Fibroblast of villous mesenchyme (primary cell): ENCODE data around the gene RPUSD1. TPM values are rescaled to one million over a fixed set of nuclear protein-coding genes. Genes with fewer than 3 reads are reported as not detected.
"Not testable (repeated sequence)": the region's sequence is repeated elsewhere in the genome, so short reads cannot be mapped to it uniquely, and the experiment has no call there.

Source experiments
- DNase-seq: peaks from one replicate; pipeline ENCODE4 v3.0.0-alpha.2; 2010; ENCODE audit warnings: low read depth
- H3K4me3 ChIP-seq: 2 replicates; pipeline ENCODE4 v1.5.1; 2011; ENCODE audit warnings: low read depth, mild to moderate bottlenecking, low read length
- total RNA-seq: library from RNA; depleted of rRNA; stranded (reverse); fragments of >200 nt; gene quantifications from 2 replicates; pipeline ENCODE4 v1.2.3, GENCODE V29; 2012
- TF ChIP-seq, protein P1 (sequence below): IDR thresholded peaks from 2 replicates; pipeline ENCODE4 v1.5.1; 2012; ENCODE audit warnings: low read depth, mild to moderate bottlenecking, low read length; ENCODE audit not compliant: insufficient read depth

The RPUSD1 gene
- total RNA-seq, 1 donor = 21.2 TPM

GRCh38 chr16:778909-779527 is 9.2 kb downstream of the RPUSD1 start:
- H3K4me3 ChIP-seq = no peak overlapping the region
- TF ChIP-seq, protein P1, sequence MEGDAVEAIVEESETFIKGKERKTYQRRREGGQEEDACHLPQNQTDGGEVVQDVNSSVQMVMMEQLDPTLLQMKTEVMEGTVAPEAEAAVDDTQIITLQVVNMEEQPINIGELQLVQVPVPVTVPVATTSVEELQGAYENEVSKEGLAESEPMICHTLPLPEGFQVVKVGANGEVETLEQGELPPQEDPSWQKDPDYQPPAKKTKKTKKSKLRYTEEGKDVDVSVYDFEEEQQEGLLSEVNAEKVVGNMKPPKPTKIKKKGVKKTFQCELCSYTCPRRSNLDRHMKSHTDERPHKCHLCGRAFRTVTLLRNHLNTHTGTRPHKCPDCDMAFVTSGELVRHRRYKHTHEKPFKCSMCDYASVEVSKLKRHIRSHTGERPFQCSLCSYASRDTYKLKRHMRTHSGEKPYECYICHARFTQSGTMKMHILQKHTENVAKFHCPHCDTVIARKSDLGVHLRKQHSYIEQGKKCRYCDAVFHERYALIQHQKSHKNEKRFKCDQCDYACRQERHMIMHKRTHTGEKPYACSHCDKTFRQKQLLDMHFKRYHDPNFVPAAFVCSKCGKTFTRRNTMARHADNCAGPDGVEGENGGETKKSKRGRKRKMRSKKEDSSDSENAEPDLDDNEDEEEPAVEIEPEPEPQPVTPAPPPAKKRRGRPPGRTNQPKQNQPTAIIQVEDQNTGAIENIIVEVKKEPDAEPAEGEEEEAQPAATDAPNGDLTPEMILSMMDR = no peak

GRCh38 chr16:778447-778846 is 9.7 kb downstream of the RPUSD1 start:
- no peak for DNase-seq
- no peak overlapping the region for H3K4me3 ChIP-seq
- TF ChIP-seq, protein P1 = no peak

More at GRCh38 chr16:778909-779527, 9.2 kb downstream of the RPUSD1 start:
- DNase-seq = no peak

DNA sequence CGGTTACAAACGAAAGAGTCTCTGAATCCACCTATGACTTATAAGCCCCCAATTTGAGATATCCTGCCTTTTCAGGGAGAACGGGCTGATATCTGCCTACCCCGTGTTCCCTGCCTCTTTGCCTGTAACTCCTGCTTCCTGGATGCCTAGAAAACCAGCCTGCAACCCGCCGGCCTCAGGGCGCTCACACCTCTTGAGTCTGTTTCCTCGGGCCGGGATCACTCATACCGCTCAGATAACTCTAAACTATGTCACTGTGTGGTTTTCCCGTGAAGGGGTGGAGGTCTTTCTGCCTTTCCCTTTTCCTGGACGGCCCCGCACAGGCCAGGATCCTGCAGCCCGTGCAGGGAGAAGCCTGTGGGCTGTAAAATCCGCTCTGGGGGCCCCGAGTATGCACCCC is 10.4 kb downstream of the RPUSD1 start:
- DNase-seq = no peak

DNA sequence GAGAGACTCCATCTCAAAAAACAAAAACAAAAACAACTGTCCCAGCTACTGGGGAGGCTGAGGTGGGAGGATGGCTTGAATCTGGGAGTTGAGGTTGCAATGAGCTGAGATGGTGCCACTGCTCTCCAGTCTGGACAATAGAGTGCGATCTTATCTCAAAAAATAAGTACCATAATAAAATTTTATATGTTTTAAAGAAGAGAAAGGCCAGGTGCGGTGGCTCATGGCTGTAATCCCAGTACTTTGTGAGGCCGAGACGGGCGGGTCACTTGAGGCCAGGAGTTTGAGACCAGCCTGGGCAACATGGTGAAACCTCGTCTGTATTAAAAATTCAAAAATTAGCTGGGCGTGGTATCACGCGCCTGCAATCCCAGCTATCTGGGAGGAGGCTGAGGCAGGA is 11.4 kb downstream of the RPUSD1 start:
- H3K4me3 ChIP-seq = no peak overlapping the region
- no peak for DNase-seq
- TF ChIP-seq, protein P1 = no peak

More for the DNA sequence above, 10.4 kb downstream of the RPUSD1 start:
- no peak overlapping the region for H3K4me3 ChIP-seq
- TF ChIP-seq, protein P1 = no peak

DNA sequence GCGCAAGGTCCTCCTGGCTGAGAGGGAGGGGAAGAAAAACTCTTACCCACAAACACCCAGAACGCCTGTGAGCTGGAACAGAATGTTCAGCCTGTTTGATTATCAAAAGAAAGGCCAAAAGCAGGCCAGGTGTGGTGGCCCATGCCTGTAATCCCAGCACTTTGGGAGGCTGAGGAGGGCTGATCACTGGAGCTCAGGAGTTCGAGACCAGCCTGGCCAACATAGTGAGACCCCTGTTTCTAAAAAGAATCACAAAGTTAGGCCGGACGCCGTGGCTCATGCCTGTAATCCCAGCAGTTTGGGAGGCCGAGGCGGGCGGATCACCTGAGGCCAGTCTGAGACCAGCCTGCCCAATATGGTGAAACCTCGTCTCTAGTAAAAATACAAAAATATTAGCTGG is 11.9 kb downstream of the RPUSD1 start:
- DNase-seq, H3K4me3 ChIP-seq: not testable (repeated sequence)

DNA sequence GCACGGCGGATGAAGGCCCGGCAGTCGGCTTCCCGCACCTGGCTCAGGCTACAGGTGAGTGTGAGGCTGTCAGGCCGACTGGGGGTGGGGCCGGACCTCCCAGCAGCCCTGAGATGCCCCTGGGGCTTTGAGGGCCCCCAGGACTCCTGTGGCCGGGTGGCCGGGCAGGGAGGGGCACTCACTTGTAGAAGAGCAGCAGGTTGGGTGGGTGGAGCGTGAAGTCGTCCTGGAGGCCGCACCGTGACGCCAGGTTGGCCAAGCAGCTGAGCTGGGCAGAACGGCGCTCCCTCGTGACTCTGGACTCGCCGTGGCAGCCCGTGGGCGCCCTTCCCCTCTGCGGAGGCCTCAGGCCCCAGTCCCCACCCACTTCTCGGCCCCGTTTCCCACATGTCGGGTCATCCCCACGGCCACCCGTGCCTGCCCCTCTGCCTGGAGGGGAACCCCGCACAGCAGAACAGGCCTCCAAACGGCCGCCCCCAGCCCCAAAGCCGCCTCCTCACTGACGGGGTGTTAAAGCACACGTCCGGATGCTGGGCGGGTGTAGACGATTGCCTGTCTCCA is 12.9 kb downstream of the RPUSD1 start:
- H3K4me3 ChIP-seq = no peak overlapping the region
- DNase-seq = no peak
- TF ChIP-seq, protein P1 = no peak

DNA sequence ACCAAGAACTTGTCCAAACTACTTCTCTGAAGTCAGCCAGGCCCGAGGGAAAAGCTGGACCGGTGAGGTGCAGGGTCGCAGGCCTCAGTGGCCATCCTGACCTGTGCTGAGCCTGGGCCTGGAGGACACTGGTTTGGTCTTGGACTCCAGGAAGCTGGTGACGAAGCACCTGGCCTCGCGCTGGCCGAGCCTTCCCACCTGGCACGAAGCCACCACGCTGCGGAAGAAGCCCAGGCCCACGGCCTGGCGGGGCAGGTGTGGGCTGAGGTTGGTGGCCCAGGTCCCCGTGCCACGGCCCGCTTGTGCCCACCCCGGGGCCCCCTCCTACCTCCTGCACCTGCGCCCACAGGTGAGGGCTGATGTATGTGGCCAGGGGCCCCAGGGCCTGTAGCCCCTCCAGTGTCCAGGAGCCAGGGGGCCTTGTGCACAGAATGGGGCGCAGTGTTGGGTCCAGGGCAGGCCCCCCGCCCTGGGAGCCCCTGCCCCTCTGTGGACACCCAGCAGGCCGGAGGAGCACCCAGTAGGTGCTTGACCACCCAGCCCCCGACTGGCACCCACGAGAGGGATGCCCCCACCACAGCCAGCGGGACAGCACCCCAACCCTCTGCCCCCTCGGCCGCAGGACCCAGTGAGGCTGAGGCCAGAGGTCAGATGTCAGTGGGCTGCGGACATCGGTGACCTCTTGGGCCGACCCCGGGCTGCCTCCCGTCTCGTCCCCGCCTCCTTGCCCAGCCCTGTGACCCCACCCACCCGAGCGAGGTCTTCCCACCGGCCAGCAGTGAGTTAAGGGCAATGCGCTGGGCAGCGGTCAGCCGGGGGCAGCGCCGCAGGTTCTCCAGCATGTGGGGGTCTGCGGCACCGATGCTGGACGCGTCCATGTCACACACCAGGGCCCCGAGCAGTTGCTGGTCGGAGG is 13.8 kb downstream of the RPUSD1 start:
- TF ChIP-seq, protein P1 = no peak
- DNase-seq = no peak
- H3K4me3 ChIP-seq = no peak overlapping the region
